HG03469 (cell line): ENCODE data around the gene HINT2.

Experiments used
- ATAC-seq: cut with Tn5 transposase; IDR thresholded peaks from one replicate; pipeline ENCODE4 v1.9.1; 2021; ENCODE audit warnings: mild to moderate bottlenecking, moderate library complexity, moderate number of reproducible peaks; ENCODE audit not compliant: unreplicated experiment

Gene HINT2

GRCh38 chr9:35814841-35815543 is at the start of gene HINT2:
Gene HINT2 (minus strand): TSS chr9:35815042. CDS start chr9:35814979, 63 bp downstream.
- peak; percentile 39 for ATAC-seq

DNA sequence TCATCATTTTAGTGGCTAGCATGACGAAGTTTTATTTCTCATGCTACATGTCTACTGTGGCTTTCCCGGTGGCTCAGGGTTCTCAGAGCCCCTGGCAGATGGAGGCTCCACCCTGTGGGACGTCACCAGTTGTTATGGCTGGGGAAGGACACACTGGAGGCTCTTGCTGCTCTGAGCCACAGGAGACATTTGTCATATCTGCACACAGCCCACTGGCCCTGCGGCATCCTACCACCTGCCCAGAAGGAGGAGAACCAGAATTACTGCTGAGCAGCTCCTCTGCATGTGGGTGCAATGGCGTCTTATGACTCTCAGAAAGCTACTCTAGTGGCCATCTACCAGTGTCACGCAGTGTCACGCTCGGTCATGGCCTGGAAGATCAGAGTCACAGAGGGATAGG is 48.7 kb upstream of the HINT2 start:
- no peak for ATAC-seq

DNA sequence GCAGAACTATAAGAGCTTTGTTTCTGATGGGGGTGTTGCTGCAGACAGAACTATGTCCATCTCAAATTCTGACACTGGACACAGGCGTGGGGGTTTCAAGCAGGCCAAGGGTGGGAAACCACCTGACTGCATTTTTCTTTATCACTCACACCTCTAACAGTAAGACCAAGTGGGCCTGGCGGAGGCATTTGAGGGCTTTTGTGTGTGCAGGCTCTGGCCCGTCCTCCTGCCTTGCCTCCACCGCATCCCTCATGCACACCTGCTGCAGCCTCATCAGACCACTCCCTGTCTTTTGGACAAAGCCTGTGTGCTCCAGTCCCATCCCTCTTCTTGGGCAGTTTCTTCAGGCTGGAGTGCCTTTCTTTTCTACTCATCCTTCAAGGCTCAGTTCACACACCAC is 47.5 kb upstream of the HINT2 start:
- no peak for ATAC-seq

DNA sequence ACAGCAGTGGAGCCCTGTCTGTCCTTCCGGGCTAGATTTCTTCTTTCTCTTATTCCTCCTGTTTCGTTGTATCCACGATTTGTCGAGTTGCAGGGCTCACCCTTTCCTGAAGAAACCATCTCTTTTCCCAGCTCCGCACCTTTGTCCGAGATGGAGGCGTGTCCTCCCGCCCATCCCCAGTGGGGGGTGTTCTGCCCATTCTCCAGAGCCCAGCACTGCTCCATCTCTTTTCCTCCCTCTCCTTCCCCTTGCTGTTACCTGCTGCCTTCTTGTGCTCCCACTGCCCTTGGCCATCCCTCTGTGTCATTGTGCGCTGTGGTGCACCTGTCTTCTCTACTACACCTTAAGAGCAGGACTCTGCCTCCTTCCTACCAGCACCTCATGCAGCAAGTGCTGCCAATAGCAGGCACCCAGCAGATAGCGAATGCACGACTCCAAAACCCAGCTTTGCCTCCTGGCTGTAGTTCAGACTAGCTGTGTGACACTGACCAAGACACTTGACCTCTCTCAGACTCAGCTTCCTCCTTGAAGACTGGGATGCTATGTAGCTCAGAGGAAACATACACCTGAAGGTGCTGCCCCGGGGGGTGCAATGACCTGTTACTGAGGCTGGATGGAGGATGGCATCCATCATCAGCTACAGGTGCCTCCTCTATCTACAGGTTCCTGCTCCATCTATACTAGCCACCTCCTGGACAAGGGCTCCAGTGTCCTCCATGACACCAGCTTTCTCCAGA is 46.5 kb upstream of the HINT2 start:
- ATAC-seq: no peak

DNA sequence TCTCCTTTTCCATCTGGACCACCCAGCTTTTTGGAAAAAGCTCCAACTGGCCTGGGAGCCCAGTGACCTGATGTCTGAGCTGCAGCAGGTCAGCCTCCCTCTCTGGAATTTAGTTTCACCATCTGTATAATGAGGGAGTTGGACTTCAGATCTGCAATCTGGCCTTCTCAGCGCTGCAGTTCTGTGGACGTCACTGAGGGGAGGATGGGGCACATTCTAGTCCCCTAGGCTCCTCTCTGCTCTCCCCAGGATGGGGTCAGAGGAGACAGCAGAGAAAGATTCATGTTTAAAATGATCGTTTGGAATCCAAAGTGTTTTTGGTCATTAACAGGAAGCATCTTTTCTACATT is 45.1 kb upstream of the HINT2 start:
- ATAC-seq: no peak

- ATAC-seq: no peak
Observed at GRCh38 chr9:35859310-35859989, 44.6 kb upstream of the HINT2 start.

- no peak for ATAC-seq
Observed at GRCh38 chr9:35858458-35858857, 43.6 kb upstream of the HINT2 start.

GRCh38 chr9:35856882-35857281 is 42.0 kb upstream of the HINT2 start:
- no peak for ATAC-seq

DNA sequence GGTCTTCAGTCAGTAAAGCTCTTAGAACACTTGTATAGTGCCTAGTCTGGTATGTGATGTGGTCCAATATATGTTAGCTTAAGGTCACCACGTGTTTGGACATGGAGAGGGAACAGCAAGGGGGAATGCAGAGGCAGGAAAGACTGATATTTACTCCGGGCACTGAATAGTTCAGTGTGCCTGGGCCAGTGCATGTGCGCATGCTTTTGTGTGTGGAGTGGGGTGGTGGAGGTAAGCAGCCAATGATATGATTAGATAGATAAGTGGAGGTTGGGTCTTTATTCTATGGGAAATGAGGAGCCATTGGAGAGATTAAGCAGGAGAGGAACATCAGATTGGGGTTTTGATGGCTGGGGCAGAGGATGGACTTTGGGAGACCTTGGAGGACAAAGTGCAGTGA is 41.4 kb upstream of the HINT2 start:
- no peak for ATAC-seq

- ATAC-seq: no peak
Observed at GRCh38 chr9:35854091-35854762, 39.4 kb upstream of the HINT2 start.

DNA sequence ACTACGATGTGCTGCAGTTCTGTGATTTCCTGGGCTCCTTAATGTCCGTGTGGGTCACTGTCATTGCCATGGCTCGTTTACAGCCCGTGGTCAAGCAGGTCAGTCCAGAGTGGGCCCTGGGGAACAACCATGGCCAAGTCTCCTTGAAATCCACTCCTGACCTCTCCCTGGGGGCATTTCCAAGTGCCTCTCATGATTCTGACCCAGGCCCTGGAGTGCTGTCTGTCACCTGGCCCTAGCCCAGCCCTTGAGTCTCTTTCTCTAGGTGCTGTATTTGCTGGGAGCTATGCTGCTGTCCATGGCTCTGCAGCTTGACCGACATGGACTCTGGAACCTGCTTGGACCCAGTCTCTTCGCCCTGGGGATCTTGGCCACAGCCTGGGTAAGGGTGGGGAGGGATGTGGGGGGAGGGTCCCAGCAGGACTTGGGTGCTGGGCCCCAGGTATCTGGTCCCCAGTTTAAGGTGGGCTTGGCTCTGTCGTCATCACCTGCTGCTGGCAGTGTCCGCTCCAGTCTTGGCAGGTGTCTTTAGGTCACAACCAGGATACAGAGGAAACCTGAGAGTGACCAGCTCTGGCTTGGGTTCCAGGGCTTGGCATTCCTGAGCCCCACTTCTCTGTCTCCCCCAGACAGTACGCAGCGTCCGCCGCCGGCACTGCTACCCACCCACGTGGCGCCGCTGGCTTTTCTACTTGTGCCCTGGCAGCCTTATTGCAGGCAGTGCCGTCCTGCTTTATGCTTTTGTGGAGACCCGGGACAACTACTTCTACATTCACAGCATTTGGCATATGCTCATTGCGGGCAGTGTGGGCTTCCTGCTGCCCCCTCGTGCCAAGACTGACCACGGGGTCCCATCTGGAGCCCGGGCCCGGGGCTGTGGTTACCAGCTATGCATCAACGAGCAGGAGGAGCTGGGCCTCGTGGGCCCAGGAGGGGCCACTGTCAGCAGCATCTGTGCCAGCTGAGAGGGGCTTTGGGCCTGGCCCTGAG is 38.3 kb upstream of the HINT2 start:
- no peak for ATAC-seq

DNA sequence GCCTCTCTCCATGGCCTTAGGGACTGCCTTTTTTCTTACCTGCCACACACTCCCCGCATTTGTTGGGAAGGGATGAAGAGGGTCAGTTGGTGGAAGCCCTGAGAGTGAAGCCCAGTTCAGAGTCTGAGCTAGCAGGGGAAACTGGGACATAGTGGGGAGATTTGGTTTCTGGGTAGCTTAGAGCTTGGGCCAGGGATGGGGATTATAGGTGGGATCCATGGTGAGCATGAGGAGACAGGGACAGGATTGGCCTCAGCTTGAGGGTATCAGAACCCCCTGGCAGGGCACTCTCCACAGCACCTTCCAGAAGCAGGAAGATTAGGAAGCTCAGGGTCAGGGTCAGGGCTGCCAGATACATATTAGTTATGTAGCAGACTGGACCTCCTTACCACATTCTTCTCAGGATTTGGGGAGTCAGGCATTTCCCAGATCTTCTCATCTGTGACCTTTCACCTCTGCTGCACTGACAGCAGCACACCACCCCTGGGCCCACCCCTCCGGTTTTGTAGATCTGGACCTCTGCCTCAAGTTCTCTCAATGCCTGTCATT is 37.5 kb upstream of the HINT2 start:
- ATAC-seq: no peak

DNA sequence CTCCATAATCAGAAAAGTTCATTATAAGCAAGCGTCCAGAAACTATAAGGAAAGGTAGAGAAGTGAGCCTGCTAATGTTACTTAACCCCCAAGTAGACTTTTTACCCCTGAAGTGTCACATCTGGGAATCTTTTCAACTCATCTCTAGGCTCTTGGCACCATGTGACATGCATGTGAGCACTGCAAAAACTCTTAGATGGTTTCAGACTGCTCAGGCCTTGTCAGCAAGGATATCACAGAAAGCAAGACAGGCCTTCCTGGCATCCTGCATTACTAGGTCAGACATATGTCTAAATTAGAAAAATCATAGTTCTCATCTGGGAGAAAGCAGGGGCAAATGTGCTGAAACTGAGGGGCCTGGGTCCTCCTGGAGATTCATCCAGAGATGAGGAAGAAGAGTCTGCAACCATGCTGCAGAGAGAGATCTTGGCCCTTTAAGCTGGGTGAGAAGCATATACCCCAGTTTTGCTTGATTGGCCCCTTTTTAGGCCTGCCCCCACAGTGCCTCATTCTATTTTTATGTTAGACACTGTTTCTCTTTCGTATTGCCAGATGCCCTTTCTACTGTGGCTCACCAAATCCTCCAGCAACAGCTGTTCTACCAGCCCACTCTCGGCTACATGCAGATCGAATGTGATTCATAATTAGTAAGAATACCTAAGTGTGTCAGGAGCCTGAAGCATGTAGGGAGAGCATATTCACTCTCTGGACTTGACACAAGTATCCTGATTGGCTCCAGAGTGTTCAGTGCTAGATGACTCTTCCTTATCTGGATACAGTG is 33.1 kb upstream of the HINT2 start:
- peak; percentile 64 for ATAC-seq

DNA sequence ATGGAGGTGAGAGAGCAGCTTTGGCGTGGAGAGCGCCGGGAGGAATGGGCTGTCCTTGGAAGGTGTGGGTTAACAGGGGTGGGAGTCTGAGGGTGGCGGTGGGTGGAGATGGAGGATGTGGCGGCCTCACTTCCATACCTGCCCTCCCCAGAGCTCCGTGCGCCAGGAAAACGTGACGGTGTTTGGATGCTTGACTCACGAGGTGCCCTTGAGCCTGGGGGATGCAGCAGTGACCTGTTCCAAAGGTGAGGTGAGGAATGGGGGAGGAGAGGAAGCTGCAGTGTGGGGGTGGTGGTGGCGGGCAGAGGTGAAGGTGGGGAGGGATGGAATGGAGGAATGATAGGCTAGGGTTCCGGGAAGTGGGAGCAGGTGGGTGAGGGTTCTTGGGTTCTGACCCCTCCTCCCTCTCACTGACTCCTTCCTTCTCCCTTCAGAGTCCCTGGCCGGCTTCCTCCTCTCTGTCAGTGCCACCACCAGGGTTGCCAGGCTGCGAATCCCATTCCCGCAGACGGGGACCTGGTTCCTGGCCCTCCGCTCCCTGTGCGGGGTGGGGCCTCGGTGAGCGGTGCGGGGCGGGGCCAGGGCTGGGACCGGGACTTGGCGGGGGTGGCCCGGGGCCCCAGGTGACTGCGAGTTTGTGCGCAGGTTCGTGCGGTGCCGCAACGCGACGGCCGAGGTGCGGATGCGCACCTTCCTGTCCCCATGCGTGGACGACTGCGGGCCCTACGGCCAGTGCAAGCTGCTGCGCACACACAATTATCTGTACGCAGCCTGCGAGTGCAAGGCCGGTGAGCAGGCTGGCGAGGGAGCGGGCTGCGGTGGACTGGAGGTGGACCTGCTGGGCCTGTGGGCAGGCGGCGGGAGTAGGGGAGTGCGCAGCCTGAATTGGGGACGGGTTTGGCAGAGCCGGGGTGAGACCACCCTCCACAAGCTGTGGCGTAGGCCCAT is 31.3 kb upstream of the HINT2 start:
- ATAC-seq: no peak

DNA sequence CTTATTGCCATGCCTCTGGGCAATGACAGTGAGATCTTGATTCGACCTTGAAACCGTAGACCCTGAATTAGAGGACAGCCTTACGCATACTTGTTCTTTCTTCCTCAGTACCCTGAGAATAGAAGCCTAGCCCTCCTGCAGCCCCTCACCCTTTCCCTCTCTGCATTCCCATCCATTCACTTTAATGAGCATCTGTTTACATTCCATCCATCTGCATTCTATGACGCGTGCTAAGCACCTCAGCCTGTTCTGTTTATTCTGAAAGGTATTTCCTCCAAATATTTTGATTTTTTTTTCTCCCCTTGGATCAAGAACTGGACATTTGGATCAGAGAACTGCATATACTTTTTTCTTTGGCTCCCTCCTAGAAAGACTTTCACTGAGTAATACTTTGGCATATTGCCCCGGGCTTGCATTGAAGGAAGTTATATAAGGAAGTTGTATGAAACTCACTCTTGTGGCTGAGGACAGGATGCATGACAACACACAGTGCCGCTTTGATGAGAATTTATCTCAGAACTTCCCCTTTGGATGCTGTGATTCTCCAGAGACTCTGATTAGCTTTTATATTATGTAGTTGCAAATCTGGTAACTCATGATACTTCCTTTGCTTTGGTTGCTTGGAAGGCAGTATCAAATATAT is 29.9 kb upstream of the HINT2 start:
- ATAC-seq: no peak

GRCh38 chr9:35842795-35843194 is 28.0 kb upstream of the HINT2 start:
- no peak for ATAC-seq

GRCh38 chr9:35842020-35842745 is 27.3 kb upstream of the HINT2 start:
- ATAC-seq: no peak
